A549 treated with CORT108297 at 1 μM for 4 hours (cell line): Measurements from ENCODE around the gene SRSF9. TPM values are rescaled to one million over a fixed set of nuclear protein-coding genes. Genes with fewer than 3 reads are reported as not detected.

Source experiments
- total RNA-seq: library from RNA; stranded (reverse); fragments of 200-300 nt; extraction: Qiagen RNA extraction; gene quantifications from 5 replicates; pipeline ENCODE4 v1.2.3, GENCODE V29; 2022

Gene SRSF9
- 181 to 225 TPM (median 215 TPM) in 5 replicates for total RNA-seq

DNA sequence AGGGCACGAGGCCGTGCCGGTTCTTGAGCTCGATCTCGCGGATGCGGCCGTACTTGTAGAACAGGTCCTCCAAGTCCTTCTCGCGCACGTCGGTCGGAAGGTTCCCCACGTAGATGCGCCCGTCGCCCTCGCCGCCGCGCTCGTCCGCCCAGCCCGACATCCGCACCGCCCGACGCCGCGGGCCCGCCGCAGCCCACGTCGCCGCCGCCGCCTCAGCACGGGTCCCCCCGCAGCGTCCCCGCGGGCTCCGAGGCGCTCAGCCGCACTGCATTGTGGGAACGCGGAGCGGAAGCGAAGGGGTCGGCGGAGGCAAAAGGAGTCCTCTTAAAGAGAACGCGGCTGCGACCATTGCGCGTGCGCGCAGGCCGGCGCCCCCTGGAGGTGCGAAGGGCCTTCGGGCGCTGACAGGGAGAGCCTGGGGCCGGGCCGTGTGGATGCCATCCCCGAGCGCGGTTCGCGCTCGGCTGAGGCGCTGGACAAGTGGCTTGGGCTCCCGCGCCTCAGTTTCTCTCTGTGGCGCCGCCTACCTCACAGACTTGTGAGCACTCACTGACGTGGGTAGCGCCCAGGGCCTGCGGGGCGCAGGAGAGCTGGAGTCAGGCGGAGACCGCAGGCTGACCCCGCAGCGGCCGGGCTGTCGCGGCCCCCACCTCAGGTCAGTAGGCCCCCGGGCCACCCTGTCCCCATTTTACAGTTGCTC lies at the start of gene SRSF9:
Gene SRSF9, minus strand, starts transcription at position 299 of the 700 bp plus-strand sequence. Its CDS starts 139 bp downstream, at position 160.

DNA sequence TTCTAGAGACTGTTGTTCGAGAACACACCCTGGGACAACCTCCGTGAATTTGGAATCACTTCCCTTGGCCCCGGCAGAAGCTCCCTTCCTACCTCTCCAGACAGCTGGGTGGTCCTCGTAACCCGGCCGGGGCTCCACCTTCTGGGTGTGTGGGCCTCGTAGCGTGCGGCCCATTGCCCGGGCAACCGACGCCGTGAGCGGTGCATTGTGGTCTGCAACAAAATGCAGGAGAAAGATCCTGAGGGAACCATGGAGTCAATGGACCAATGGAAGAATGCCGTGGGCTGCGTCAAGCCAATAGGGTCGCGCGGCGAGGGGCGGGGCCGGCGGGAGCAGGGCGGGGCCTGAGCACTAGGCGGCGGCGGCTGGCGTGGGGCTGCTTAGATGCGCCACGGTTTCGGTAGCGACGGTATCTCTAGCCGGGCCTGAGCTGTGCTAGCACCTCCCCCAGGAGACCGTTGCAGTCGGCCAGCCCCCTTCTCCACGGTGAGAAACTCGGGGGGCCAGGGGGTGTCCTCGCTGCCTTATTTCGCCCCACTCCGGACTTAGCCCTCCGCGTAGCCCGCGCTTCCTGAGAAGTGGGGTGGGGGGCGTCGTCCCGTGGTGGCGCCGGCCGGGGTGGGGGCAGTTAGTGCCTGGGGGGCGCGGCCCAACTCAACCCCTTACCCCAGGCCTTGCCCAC lies 26.3 kb upstream of the SRSF9 start, which contains the start of gene DYNLL1:
Gene DYNLL1, plus strand, starts transcription at position 383 of the 682 bp plus-strand sequence. CDS start 309 bp downstream, outside the sequence.

GRCh38 chr12:120445911-120446843 lies 23.4 kb downstream of the SRSF9 start, which contains the start of the genes GATC and TRIAP1:
TSS of gene GATC (plus strand) at chr12:120446444. CDS start at chr12:120446481, 37 bp downstream.
TSS of gene TRIAP1 (minus strand) at chr12:120446384. CDS start at chr12:120446372, 12 bp downstream.

GRCh38 chr12:120437735-120438494 lies 31.6 kb downstream of the SRSF9 start, which contains the start of gene COX6A1:
TSS of gene COX6A1 (plus strand) at chr12:120438113. CDS start at chr12:120438127, 14 bp downstream.

Other genes with a start within 250 kb of the SRSF9 start
- gene PXN, start 204.0 kb downstream of the SRSF9 start, total RNA-seq: 162 to 192 TPM (median 177 TPM) in 5 replicates
- gene RNU4-2, start 177.8 kb downstream of the SRSF9 start, total RNA-seq: not detected in 5 replicates
- not detected in 5 replicates for gene RNU4-1, start 176.5 kb downstream of the SRSF9 start, total RNA-seq
- gene SIRT4, start 167.4 kb downstream of the SRSF9 start, total RNA-seq: 0.79 to 0.96 TPM (median 0.89 TPM) in 5 replicates
- gene PLA2G1B, start 142.0 kb downstream of the SRSF9 start, total RNA-seq: 0.24 TPM in 1 of 5 replicates, not detected in the others
- 1.1 to 1.4 TPM (median 1.2 TPM) in 5 replicates for gene MSI1, start 100.6 kb downstream of the SRSF9 start, total RNA-seq
- 710 to 890 TPM (median 854 TPM) in 5 replicates for gene COX6A1, start 31.6 kb downstream of the SRSF9 start, total RNA-seq
- 72.6 to 91.5 TPM (median 74.1 TPM) in 5 replicates for gene TRIAP1, start 23.4 kb downstream of the SRSF9 start, total RNA-seq
- gene GATC, start 23.3 kb downstream of the SRSF9 start, total RNA-seq: 22.6 to 26.1 TPM (median 25.3 TPM) in 5 replicates
- gene DYNLL1, start 26.4 kb upstream of the SRSF9 start, total RNA-seq: 628 to 767 TPM (median 649 TPM) in 5 replicates
- gene COQ5, start 59.4 kb upstream of the SRSF9 start, total RNA-seq: 27.2 to 30.9 TPM (median 27.9 TPM) in 5 replicates
- 99.3 to 116 TPM (median 102 TPM) in 5 replicates for gene RNF10, start 64.6 kb upstream of the SRSF9 start, total RNA-seq
- 50.7 to 58.4 TPM (median 51.9 TPM) in 5 replicates for gene POP5, start 111.7 kb upstream of the SRSF9 start, total RNA-seq
- gene CABP1, start 170.9 kb upstream of the SRSF9 start, total RNA-seq: 0.08 to 0.28 TPM (median 0.25 TPM) in 5 replicates
- gene MLEC, start 217.4 kb upstream of the SRSF9 start, total RNA-seq: 82.8 to 102 TPM (median 87.8 TPM) in 5 replicates
- 25.0 to 31.6 TPM (median 28.8 TPM) in 5 replicates for gene UNC119B, start 240.7 kb upstream of the SRSF9 start, total RNA-seq